Cerebellar nuclear complex (tissue), 1 donor: ENCODE data around the gene TAS1R3.
"Not testable (repeated sequence)": the region's sequence is repeated elsewhere in the genome, so short reads cannot be mapped to it uniquely, and the experiment has no call there.

ENCODE experiments used
- DNase-seq, 2 experiments: peaks; one replicate each; lab custom pipeline; 2025; lab: John Stamatoyannopoulos, UW

The TAS1R3 gene

GRCh38 chr1:1354271-1355247, 23.5 kb downstream of the TAS1R3 start:
- no peak for DNase-seq

- no peak for DNase-seq
These were observed 24.3 kb downstream of the TAS1R3 start for GRCh38 chr1:1355416-1355815.

- DNase-seq = no peak
These were observed 25.2 kb downstream of the TAS1R3 start for GRCh38 chr1:1356166-1356795.

- no peak for DNase-seq
These were observed 25.8 kb downstream of the TAS1R3 start for GRCh38 chr1:1356796-1357401.

GRCh38 chr1:1357871-1358432, 26.9 kb downstream of the TAS1R3 start:
- DNase-seq = no peak

GRCh38 chr1:1358433-1359271, 27.6 kb downstream of the TAS1R3 start, which contains the start of gene MXRA8:
Gene MXRA8 (minus strand): TSS chr1:1358555. CDS start chr1:1358504, 51 bp downstream.
- DNase-seq = no peak

- no peak for DNase-seq
These were observed 28.2 kb downstream of the TAS1R3 start for GRCh38 chr1:1359308-1359663.

GRCh38 chr1:1359664-1360468, 28.8 kb downstream of the TAS1R3 start:
- DNase-seq = no peak

GRCh38 chr1:1360506-1361169, 29.6 kb downstream of the TAS1R3 start:
- no peak for DNase-seq

GRCh38 chr1:1361233-1361981, 30.3 kb downstream of the TAS1R3 start:
- DNase-seq = no peak

- DNase-seq = no peak
These were observed 30.9 kb downstream of the TAS1R3 start for GRCh38 chr1:1361982-1362423.

GRCh38 chr1:1364266-1364665, 33.2 kb downstream of the TAS1R3 start:
- no peak for DNase-seq

GRCh38 chr1:1365875-1366698, 35.0 kb downstream of the TAS1R3 start:
- no peak for DNase-seq

GRCh38 chr1:1366699-1367066, 35.6 kb downstream of the TAS1R3 start:
- DNase-seq = no peak

- DNase-seq = no peak
These were observed 36.2 kb downstream of the TAS1R3 start for GRCh38 chr1:1367315-1367714.

- not testable (repeated sequence) for DNase-seq
These were observed 39.0 kb downstream of the TAS1R3 start for GRCh38 chr1:1370094-1370493.

GRCh38 chr1:1370771-1371300, 39.8 kb downstream of the TAS1R3 start:
- DNase-seq = no peak

GRCh38 chr1:1371364-1371745, 40.3 kb downstream of the TAS1R3 start:
- no peak for DNase-seq
